ENCODE results near the gene MPP3. TPM values are rescaled to one million over a fixed set of nuclear protein-coding genes. Genes with fewer than 3 reads are reported as not detected.

The MPP3 gene
- total RNA-seq, 1 experiment from 2014 or later = 34.3 TPM

DNA sequence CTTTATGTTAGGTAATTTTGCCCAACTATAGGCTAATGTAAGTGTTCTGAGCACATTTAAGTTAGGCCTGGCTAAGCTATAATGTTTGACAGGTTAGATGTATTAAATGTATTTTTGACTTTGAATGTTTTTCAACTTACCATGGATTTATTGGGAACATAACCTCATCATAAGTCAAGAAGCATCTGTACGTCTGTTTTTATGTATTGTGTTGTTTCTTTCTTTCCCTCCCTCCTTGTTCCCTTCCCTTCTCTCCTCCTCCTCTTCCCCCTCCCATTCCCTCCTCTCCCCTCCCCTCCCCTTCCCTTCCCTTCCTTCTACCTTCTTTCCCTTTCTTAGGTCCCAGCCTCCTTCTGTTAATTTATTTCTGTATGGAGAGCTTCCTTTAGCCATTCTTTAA, 43.5 kb downstream of the MPP3 start:
- no peak overlapping the region for H3K27ac ChIP-seq (ENCODE audit: low read length)
- DNase-seq (no peak), ATAC-seq (no peak)
- no peak overlapping the region for H3K4me3 ChIP-seq (ENCODE audit: low read length)
- no peaks in the 10 kb centered on the region for H3K9me2 ChIP-seq (replicated peaks; ENCODE audit: low read length)
- no peak for TF ChIP-seq EZH2 (IDR thresholded peaks at IDR 0.05; ENCODE audit: low read length, unreplicated experiment)
- no peak for TF ChIP-seq EZH2phosphoT487 (IDR thresholded peaks at IDR 0.05; ENCODE audit: borderline replicate concordance, low read length)
- TF ChIP-seq, protein P1, sequence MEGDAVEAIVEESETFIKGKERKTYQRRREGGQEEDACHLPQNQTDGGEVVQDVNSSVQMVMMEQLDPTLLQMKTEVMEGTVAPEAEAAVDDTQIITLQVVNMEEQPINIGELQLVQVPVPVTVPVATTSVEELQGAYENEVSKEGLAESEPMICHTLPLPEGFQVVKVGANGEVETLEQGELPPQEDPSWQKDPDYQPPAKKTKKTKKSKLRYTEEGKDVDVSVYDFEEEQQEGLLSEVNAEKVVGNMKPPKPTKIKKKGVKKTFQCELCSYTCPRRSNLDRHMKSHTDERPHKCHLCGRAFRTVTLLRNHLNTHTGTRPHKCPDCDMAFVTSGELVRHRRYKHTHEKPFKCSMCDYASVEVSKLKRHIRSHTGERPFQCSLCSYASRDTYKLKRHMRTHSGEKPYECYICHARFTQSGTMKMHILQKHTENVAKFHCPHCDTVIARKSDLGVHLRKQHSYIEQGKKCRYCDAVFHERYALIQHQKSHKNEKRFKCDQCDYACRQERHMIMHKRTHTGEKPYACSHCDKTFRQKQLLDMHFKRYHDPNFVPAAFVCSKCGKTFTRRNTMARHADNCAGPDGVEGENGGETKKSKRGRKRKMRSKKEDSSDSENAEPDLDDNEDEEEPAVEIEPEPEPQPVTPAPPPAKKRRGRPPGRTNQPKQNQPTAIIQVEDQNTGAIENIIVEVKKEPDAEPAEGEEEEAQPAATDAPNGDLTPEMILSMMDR (conservative IDR thresholded peaks at IDR 0.05; ENCODE audit: low read depth, low read length) = no peak
- H2AFZ ChIP-seq (ENCODE audit: low read length) = no peak overlapping the region
- ChIA-PET CTCF (interaction anchor here (0.7 to 1.9 kb wide), 2 partner anchors 15 to 57 kb away, joined by 3 to 31 read pairs; partner anchors contain the start of gene CD300LG), POLR2A (ENCODE audit: unreplicated experiment) (no interaction called here)
- no TSS peak for BruUV-seq (replicated peaks)
- H4K20me1 ChIP-seq (ENCODE audit: low read length) = no peaks in the 10 kb centered on the region
- no peaks in the 10 kb centered on the region for H3K9me3 ChIP-seq (ENCODE audit: low read length)
- peaks cover 10% of the 10 kb centered on the region for H3K4me1 ChIP-seq (ENCODE audit: insufficient read depth, low read length)
- no peaks in the 10 kb centered on the region for H3K79me2 ChIP-seq (ENCODE audit: low read length)
- no peaks in the 10 kb centered on the region for H3K36me3 ChIP-seq (ENCODE audit: low read depth, low read length)
- intact Hi-C loops (cut with micrococcal nuclease) = no loop called here
- H3K27me3 ChIP-seq (ENCODE audit: low read length) = no peaks in the 10 kb centered on the region
- no peaks in the 10 kb centered on the region for H3F3A ChIP-seq (ENCODE audit: low read length, unreplicated experiment)
- H3K4me2 ChIP-seq (ENCODE audit: low read length) = no peak overlapping the region
- H3K9ac ChIP-seq (ENCODE audit: low read length) = no peak overlapping the region

DNA sequence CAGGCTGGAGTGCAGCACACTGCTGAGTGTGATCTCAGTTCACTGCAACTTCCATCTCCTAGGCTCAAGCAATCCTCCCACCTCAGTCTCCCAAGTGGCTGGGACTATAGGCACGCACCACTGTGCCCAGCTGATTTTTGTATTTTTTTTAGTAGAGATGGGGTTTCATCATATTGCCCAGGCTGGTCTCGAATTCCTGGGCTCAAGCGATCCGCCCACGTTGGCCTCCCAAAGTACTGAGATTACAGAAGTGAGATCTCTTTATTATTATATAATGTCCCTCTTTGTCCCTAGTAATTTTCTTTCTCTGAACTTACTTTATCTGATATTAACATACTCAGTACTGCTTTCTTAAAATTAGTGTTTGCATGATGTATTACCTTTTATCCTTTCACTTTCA, 44.4 kb downstream of the MPP3 start:
- H3F3A ChIP-seq (ENCODE audit: low read length, unreplicated experiment) = no peaks in the 10 kb centered on the region
- intact Hi-C loops (cut with micrococcal nuclease) = no loop called here
- no peak overlapping the region for H3K27ac ChIP-seq (ENCODE audit: low read length)
- no peaks in the 10 kb centered on the region for H3K27me3 ChIP-seq (ENCODE audit: low read length)
- H3K4me3 ChIP-seq (ENCODE audit: low read length) = no peak overlapping the region
- ChIA-PET POLR2A (ENCODE audit: unreplicated experiment) (no interaction called here), CTCF (interaction anchor here (1.9 kb wide), 1 partner anchor 58 kb away, joined by 31 read pairs; the partner anchor contains the start of gene CD300LG)
- no peak for TF ChIP-seq EZH2 (IDR thresholded peaks at IDR 0.05; ENCODE audit: low read length, unreplicated experiment)
- TF ChIP-seq, protein P1 (conservative IDR thresholded peaks at IDR 0.05; ENCODE audit: low read depth, low read length) = no peak
- no peak for TF ChIP-seq EZH2phosphoT487 (IDR thresholded peaks at IDR 0.05; ENCODE audit: borderline replicate concordance, low read length)
- no peak overlapping the region for H3K9ac ChIP-seq (ENCODE audit: low read length)
- DNase-seq (no peak), ATAC-seq (no peak)
- no peaks in the 10 kb centered on the region for H3K36me3 ChIP-seq (ENCODE audit: low read depth, low read length)
- no peaks in the 10 kb centered on the region for H3K9me2 ChIP-seq (replicated peaks; ENCODE audit: low read length)
- BruUV-seq (replicated peaks) = no TSS peak
- no peaks in the 10 kb centered on the region for H3K79me2 ChIP-seq (ENCODE audit: low read length)
- H4K20me1 ChIP-seq (ENCODE audit: low read length) = no peaks in the 10 kb centered on the region
- H3K4me2 ChIP-seq (ENCODE audit: low read length) = no peak overlapping the region
- no peak overlapping the region for H2AFZ ChIP-seq (ENCODE audit: low read length)
- peaks cover 20% of the 10 kb centered on the region for H3K4me1 ChIP-seq (ENCODE audit: insufficient read depth, low read length)
- H3K9me3 ChIP-seq (ENCODE audit: low read length) = no peaks in the 10 kb centered on the region

DNA sequence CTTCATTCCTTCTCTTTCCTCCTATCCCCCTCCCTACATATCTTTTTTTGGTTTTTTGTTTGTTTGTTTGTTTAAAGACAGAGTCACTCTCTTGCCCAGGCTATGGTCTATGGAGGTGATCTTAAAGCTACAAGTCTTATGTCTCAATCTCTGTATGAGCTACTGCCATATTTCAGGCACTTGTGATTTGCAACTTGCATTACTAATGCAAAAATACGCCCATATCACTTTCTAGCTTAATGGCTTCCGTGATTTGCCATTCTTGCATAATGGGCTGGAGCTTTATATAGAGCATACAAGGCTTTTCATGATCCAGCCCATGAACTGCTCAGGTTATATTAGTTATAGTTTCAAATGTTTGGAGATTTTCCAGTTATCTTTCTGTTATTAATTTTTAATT, 45.2 kb downstream of the MPP3 start:
- H3F3A ChIP-seq (ENCODE audit: low read length, unreplicated experiment) = no peaks in the 10 kb centered on the region
- no peaks in the 10 kb centered on the region for H3K27me3 ChIP-seq (ENCODE audit: low read length)
- POLR2A ChIA-PET (ENCODE audit: unreplicated experiment) = no interaction called here
- H3K9me2 ChIP-seq (replicated peaks; ENCODE audit: low read length) = no peaks in the 10 kb centered on the region
- no peak overlapping the region for H2AFZ ChIP-seq (ENCODE audit: low read length)
- H3K27ac ChIP-seq (ENCODE audit: low read length) = no peak overlapping the region
- H3K9ac ChIP-seq (ENCODE audit: low read length) = no peak overlapping the region
- H3K79me2 ChIP-seq (ENCODE audit: low read length) = no peaks in the 10 kb centered on the region
- H3K9me3 ChIP-seq (ENCODE audit: low read length) = no peaks in the 10 kb centered on the region
- TF ChIP-seq EZH2phosphoT487 (IDR thresholded peaks at IDR 0.05; ENCODE audit: borderline replicate concordance, low read length) = no peak
- TF ChIP-seq EZH2 (IDR thresholded peaks at IDR 0.05; ENCODE audit: low read length, unreplicated experiment) = no peak
- TF ChIP-seq, protein P1 (conservative IDR thresholded peaks at IDR 0.05; ENCODE audit: low read depth, low read length) = no peak
- no peak for ATAC-seq
- H4K20me1 ChIP-seq (ENCODE audit: low read length) = no peaks in the 10 kb centered on the region
- H3K4me3 ChIP-seq (ENCODE audit: low read length) = no peak overlapping the region
- CTCF ChIA-PET = interaction anchor here (0.9 kb wide), 1 partner anchor 58 kb away, joined by 4 read pairs; no protein-coding TSS in a partner anchor
- no peak for DNase-seq
- no peaks in the 10 kb centered on the region for H3K36me3 ChIP-seq (ENCODE audit: low read depth, low read length)
- peaks cover 28% of the 10 kb centered on the region for H3K4me1 ChIP-seq (ENCODE audit: insufficient read depth, low read length)
- intact Hi-C loops (cut with micrococcal nuclease) = no loop called here
- BruUV-seq (replicated peaks) = no TSS peak
- no peak overlapping the region for H3K4me2 ChIP-seq (ENCODE audit: low read length)
